Esophagus muscularis mucosa (tissue), 4 donors: ENCODE results near the gene ARL6IP4.

Experiments used
- CTCF ChIP-seq, 3 experiments: fragments of 200-600 bp in 2 of 3; fragments of 450-650 bp in 1 of 3; sonication (generic) in 2 of 3; IDR thresholded peaks; one replicate each; pipeline ENCODE4 v1.5.1; 2017 to 2019; ENCODE audit warnings: antibody characterized with exemption in 3 of 3, mild to moderate bottlenecking in 2 of 3, moderate library complexity in 1 of 3
- EP300 ChIP-seq: sonication (generic); formaldehyde crosslinking; IDR thresholded peaks from one replicate; pipeline ENCODE4 v1.6.1; 2017; ENCODE audit warnings: antibody characterized with exemption
- POLR2A ChIP-seq: fragments of 450-650 bp; IDR thresholded peaks from one replicate; pipeline ENCODE4 v1.6.1; 2017; ENCODE audit warnings: antibody characterized with exemption, moderate library complexity, mild to moderate bottlenecking, low read depth

DNA sequence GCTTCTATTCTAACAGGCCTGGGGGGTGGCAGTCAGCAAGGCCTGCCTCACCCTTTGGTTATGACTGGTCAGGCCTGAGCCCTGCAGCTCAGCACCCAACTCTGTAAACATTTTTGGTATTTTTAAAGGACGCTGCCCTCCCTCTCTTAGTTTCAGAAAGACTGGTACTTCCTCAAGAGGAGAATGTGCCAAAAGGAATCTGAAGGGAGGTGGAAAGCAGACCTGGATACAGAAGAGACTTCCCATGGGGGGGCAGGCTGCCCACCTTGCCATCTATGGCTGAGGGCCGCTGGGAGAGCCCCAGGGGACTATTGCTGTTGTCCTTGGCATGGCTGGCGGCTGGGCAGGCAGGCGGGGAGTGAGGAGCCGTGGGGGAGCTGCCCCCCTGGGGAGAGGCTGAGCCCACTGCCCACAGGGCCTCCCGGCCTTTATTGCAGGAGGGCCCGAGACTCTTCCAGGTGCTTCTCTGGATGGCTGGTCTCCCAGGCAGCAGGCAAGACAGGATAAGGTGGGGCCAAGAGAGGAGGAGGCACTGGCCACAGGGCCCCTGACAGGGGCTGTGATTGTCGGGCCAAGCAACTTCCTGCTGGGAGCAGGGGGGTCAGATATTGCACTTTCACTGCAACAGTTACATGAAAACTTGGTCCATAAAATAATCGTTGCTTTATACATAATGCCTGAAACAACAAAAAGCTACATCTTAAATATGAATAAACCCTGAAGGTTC, 3.5 kb downstream of the ARL6IP4 start:
- TF ChIP-seq POLR2A (no peak), CTCF (IDR thresholded peaks at IDR 0.05) (no peak), EP300 (no peak)
